GM18873 (cell line): ENCODE data around the gene TMEM184B.

Experiments
- ATAC-seq: cut with Tn5 transposase; IDR thresholded peaks from one replicate; pipeline ENCODE4 v1.9.1; 2021; ENCODE audit warnings: mild to moderate bottlenecking, moderate library complexity, moderate number of reproducible peaks; ENCODE audit not compliant: unreplicated experiment, low FRiP score

TMEM184B gene

GRCh38 chr22:38284042-38284402, 11.2 kb upstream of the TMEM184B start:
- ATAC-seq, result no peak

GRCh38 chr22:38282397-38282796, 9.6 kb upstream of the TMEM184B start:
- ATAC-seq, result no peak

GRCh38 chr22:38276166-38276565, 3.4 kb upstream of the TMEM184B start:
- no peak for ATAC-seq

- ATAC-seq, result no peak
Observed at GRCh38 chr22:38273135-38273826, 471 bp upstream of the TMEM184B start.

- no peak for ATAC-seq
Observed at GRCh38 chr22:38271927-38272372, 860 bp downstream of the TMEM184B start.

GRCh38 chr22:38271101-38271500, 1.7 kb downstream of the TMEM184B start:
- no peak for ATAC-seq

- no peak for ATAC-seq
Observed at GRCh38 chr22:38270091-38270992, 2.5 kb downstream of the TMEM184B start.

GRCh38 chr22:38269466-38269865, 3.3 kb downstream of the TMEM184B start:
- no peak for ATAC-seq

GRCh38 chr22:38267086-38267485, 5.7 kb downstream of the TMEM184B start:
- no peak for ATAC-seq

- no peak for ATAC-seq
Observed at GRCh38 chr22:38266120-38266519, 6.7 kb downstream of the TMEM184B start.

GRCh38 chr22:38264322-38264843, 8.4 kb downstream of the TMEM184B start:
- ATAC-seq, result no peak

GRCh38 chr22:38262051-38262795, 10.6 kb downstream of the TMEM184B start:
- ATAC-seq, result no peak

GRCh38 chr22:38260761-38261681, 11.8 kb downstream of the TMEM184B start:
- no peak for ATAC-seq

- ATAC-seq, result no peak
Observed at GRCh38 chr22:38259370-38259769, 13.4 kb downstream of the TMEM184B start.

GRCh38 chr22:38258895-38259294, 13.9 kb downstream of the TMEM184B start:
- ATAC-seq, result no peak

GRCh38 chr22:38257650-38258250, 15.1 kb downstream of the TMEM184B start:
- no peak for ATAC-seq

- no peak for ATAC-seq
Observed at GRCh38 chr22:38257181-38257580, 15.6 kb downstream of the TMEM184B start.

GRCh38 chr22:38255697-38256096, 17.1 kb downstream of the TMEM184B start:
- ATAC-seq, result no peak

GRCh38 chr22:38251341-38251692, 21.5 kb downstream of the TMEM184B start:
- no peak for ATAC-seq
